SK-N-MC (cell line): Measurements from ENCODE around the gene ERC2.

Source experiments
- EZH2 ChIP-seq: fragments of 200-600 bp; sonication (generic); IDR thresholded peaks from one replicate; pipeline ENCODE4 v1.6.1; 2017; ENCODE audit warnings: antibody characterized with exemption
- FOXP2 ChIP-seq: optimal IDR thresholded peaks from 2 replicates; pipeline ENCODE3; 2011; ENCODE audit warnings: mild to moderate bottlenecking, moderate library complexity; ENCODE audit not compliant: insufficient read depth; ENCODE audit errors: extremely low read length, control extremely low read depth
- POLR2AphosphoS5 ChIP-seq: IDR thresholded peaks from 2 replicates; pipeline ENCODE4 v1.6.1; 2012; ENCODE audit warnings: mild to moderate bottlenecking, low read depth, low read length, borderline replicate concordance

DNA sequence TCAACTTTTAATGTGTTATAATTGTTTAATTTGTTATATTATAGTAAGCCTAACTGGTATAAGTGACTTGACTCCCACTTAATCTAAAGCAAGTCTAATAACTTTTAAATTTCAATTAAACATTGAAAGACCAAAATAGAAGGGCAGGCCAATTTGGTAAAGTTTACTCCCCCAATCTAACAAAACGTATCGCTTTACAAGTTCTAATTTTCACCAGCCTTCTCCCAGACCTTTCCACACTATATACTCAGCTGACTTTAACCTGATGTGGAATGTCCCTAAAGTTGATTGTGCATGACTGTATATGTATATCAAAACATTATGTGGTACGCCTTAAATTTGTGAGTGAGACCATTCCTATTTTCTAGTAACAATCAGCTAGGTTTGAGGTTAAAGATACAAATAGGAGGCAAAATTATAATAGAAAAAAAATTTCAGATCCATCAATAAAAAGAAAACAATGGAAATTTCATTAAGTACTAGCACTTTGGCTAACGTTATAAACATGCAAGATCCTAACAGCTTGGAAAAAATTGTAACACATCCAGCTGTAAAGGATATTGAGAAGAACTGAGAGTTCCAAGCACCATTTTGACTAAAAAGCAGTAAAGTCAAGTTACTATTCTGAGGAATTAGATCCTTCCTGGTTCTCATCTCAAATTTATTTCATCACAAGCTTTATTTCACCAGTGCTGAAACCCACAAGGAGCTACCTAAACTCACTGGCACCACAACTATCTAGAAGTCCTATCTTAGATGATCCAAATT lies 199.5 kb downstream of the ERC2 start:
- TF ChIP-seq EZH2 (no peak), FOXP2 (no peak), POLR2AphosphoS5 (no peak)
